Measurements from ENCODE around the gene SAMD8.
"Not testable (repeated sequence)": the region's sequence is repeated elsewhere in the genome, so short reads cannot be mapped to it uniquely, and the experiment has no call there.

Gene SAMD8

GRCh38 chr10:75105576-75106197, 5.8 kb upstream of the SAMD8 start:
- ATAC-seq (replicated peaks; ENCODE audit: extremely low read depth, poor library complexity, severe bottlenecking): no peak
- peaks cover 4% of the 10 kb centered on the region for H3K36me3 Mint-ChIP-seq (ENCODE audit: insufficient read depth)
- no peaks in the 10 kb centered on the region for H3K9me3 Mint-ChIP-seq
- H3K27ac Mint-ChIP-seq (ENCODE audit: low read depth): peak overlapping the region; percentile 24
- H3K4me1 Mint-ChIP-seq: peaks cover 16% of the 10 kb centered on the region
- no peak overlapping the region for H3K4me3 Mint-ChIP-seq
- no peak for DNase-seq (ENCODE audit: low spot score in 2 of 2)
- no peaks in the 10 kb centered on the region for H3K27me3 Mint-ChIP-seq

DNA sequence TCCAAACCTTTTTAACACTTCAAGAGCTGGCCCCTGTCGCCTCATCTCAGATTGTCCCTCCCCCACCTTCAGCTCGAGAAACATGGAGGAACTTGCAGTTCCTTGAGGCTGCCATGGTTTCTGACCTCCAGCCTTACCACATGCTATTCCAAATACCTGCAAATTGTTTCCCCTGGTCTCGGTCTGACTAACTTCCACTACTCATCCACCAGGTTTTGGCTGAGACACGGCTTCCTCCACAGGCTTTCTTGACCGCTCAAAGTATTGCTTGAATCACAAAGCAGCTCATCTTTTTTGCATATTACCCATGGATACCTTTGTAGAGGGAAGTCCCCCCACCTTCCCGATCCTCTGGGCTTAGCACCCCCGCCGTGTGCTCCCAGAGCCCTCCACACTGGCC, 5.2 kb upstream of the SAMD8 start:
- peaks cover 6% of the 10 kb centered on the region for H3K36me3 Mint-ChIP-seq (ENCODE audit: insufficient read depth)

DNA sequence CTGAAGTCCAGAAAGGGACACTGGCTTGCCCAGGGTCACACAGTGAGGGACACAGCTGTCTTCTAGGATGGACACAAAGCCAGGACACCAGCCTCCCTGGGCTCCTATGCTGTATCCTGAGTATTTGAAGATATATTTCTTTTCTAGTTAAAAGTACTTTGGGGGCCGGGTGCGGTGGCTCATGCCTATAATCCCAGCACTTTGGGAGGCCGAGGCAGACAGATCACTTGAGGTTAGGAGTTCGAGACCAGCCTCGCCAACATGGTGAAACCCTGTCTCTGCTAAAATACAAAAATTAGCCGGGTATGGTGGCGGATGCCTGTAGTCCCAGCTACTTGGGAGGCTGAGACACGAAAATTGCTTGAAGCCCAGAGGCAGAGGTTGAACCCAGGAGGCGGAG, 4.6 kb upstream of the SAMD8 start:
- not testable (repeated sequence) for H3K9me3 Mint-ChIP-seq; DNase-seq (ENCODE audit: low spot score in 2 of 2); H3K27me3 Mint-ChIP-seq; H3K27ac Mint-ChIP-seq (ENCODE audit: low read depth); H3K36me3 Mint-ChIP-seq (ENCODE audit: insufficient read depth); ATAC-seq (replicated peaks; ENCODE audit: extremely low read depth, poor library complexity, severe bottlenecking); H3K4me3 Mint-ChIP-seq
- H3K4me1 Mint-ChIP-seq: peaks cover 23% of the 10 kb centered on the region

More for the DNA sequence above, 5.2 kb upstream of the SAMD8 start:
- Mint-ChIP-seq H3K9me3 (no peaks in the 10 kb centered on the region), H3K27ac (ENCODE audit: low read depth) (peak overlapping the region; percentile 24), H3K4me1 (peaks cover 19% of the 10 kb centered on the region), H3K27me3 (no peaks in the 10 kb centered on the region), H3K4me3 (no peak overlapping the region)
- DNase-seq (ENCODE audit: low spot score in 2 of 2) (no peak), ATAC-seq (replicated peaks; ENCODE audit: extremely low read depth, poor library complexity, severe bottlenecking) (no peak)

DNA sequence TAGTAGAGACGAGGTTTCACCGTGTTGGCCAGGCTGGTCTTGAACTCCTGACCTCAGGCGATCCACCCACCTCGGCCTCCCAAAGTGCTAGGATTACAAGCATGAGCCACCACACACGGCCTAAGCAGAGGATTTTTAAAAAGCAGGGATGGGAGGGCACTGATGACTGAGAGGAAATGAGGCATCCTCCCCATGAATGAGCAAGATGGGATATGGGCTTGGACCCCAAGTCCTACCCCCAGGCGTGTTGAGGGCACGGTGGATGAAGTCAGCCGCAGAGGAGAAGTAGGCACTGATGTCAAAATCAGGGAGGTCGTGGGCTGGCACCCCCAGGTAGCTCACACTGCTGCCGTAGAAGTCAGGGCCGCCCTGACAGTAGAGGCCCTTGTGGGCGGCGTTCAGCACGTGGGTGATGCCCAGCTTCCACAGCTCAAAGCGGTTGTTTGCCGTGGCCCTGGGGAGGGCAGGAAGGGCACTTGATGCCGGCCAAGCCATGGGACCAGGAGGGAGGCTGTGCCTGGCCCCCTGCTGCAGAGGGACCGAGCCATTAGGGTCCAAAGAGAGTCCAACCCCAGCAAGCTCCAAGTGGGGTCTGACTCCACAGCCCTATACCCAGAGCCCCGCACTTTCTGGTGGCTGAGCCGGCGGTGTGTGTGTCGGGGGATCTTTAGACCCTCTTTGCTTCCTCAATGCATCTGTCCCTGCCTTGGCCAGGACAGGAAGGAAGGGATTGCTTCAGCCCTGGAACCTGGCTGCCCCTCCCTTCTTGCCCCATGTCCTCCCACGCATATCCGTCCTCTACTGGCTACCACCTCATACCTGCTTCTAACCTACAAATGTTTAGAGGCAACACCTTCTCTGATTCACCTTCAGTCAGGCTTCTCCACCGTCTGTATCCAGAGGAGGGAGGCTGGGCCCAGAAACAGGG, 3.4 kb upstream of the SAMD8 start:
- DNase-seq (ENCODE audit: low spot score in 2 of 2): no peak
- no peaks in the 10 kb centered on the region for H3K9me3 Mint-ChIP-seq
- no peaks in the 10 kb centered on the region for H3K27me3 Mint-ChIP-seq
- ATAC-seq (replicated peaks; ENCODE audit: extremely low read depth, poor library complexity, severe bottlenecking): no peak
- H3K4me1 Mint-ChIP-seq: peaks cover 34% of the 10 kb centered on the region
- peaks cover 11% of the 10 kb centered on the region for H3K36me3 Mint-ChIP-seq (ENCODE audit: insufficient read depth)
- H3K4me3 Mint-ChIP-seq: no peak overlapping the region
- H3K27ac Mint-ChIP-seq (ENCODE audit: low read depth): no peak overlapping the region

DNA sequence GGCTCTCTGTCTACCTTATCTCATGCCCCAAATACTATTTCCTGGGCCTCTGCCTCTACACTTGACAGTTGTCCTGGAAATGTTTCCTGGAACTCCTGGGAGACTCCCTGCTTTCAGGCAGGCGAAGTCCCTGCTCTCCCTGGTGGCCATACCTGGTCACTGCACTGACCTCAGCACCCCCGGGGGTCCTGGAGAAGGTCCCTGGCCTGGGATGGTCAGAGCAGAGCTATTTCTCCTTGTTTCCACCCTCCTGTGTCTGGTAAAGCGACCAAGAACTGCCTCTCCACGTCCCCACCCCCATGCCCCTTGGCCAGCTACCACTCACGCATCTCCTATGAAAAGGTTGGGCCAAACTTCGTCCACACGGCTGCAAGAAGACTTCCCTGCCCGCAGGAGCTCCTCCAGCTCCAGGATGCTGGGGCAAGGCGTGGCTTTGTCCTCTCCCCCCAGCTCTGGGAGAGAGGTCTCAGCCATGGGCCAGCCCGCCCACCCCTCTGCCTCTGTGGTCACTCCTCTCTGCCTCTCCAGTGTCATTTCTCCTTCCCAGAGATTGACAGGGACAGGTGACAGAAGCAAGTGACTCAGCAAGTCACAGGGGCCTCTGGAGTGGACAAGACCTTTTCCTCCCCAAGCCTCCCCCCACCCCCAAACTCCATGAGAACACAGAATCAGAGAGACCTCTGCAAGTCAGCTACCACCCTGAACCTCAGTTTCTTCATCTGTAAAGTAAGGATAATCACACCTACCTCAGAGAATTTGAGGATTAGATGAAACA, 2.6 kb upstream of the SAMD8 start:
- H3K27me3 Mint-ChIP-seq: no peaks in the 10 kb centered on the region
- peak overlapping the region; percentile 50 for H3K27ac Mint-ChIP-seq (ENCODE audit: low read depth)
- peaks cover 11% of the 10 kb centered on the region for H3K36me3 Mint-ChIP-seq (ENCODE audit: insufficient read depth)
- peak overlapping the region; percentile 32 for H3K4me3 Mint-ChIP-seq
- peaks cover 43% of the 10 kb centered on the region for H3K4me1 Mint-ChIP-seq
- H3K9me3 Mint-ChIP-seq: no peaks in the 10 kb centered on the region
- ATAC-seq (replicated peaks; ENCODE audit: extremely low read depth, poor library complexity, severe bottlenecking) (no peak), DNase-seq (ENCODE audit: low spot score in 2 of 2) (no peak)

- H3K27me3 Mint-ChIP-seq: no peaks in the 10 kb centered on the region
- peak overlapping the region; percentile 32 for H3K4me3 Mint-ChIP-seq
- ATAC-seq (replicated peaks; ENCODE audit: extremely low read depth, poor library complexity, severe bottlenecking) (no peak), DNase-seq (ENCODE audit: low spot score in 2 of 2) (no peak)
- no peaks in the 10 kb centered on the region for H3K9me3 Mint-ChIP-seq
- H3K27ac Mint-ChIP-seq (ENCODE audit: low read depth): peak overlapping the region; percentile 50
- H3K36me3 Mint-ChIP-seq (ENCODE audit: insufficient read depth): peaks cover 11% of the 10 kb centered on the region
- H3K4me1 Mint-ChIP-seq: peaks cover 44% of the 10 kb centered on the region
Observed at GRCh38 chr10:75109459-75109778, 2.0 kb upstream of the SAMD8 start.

GRCh38 chr10:75110006-75110632, 1.3 kb upstream of the SAMD8 start:
- Mint-ChIP-seq H3K4me3 (peak overlapping the region; percentile 94), H3K36me3 (ENCODE audit: insufficient read depth) (peaks cover 11% of the 10 kb centered on the region), H3K27me3 (no peaks in the 10 kb centered on the region), H3K4me1 (peaks cover 51% of the 10 kb centered on the region), H3K27ac (ENCODE audit: low read depth) (peak overlapping the region; percentile 88), H3K9me3 (no peaks in the 10 kb centered on the region)
- ATAC-seq (replicated peaks; ENCODE audit: extremely low read depth, poor library complexity, severe bottlenecking) (no peak), DNase-seq (ENCODE audit: low spot score in 2 of 2) (no peak)

GRCh38 chr10:75111907-75112679, 637 bp downstream of the SAMD8 start:
- DNase-seq (ENCODE audit: low spot score in 2 of 2) (no peak), ATAC-seq (replicated peaks; ENCODE audit: extremely low read depth, poor library complexity, severe bottlenecking) (peak; percentile 42)
- Mint-ChIP-seq H3K27me3 (no peaks in the 10 kb centered on the region), H3K27ac (ENCODE audit: low read depth) (peak overlapping the region; percentile 88), H3K9me3 (no peaks in the 10 kb centered on the region), H3K36me3 (ENCODE audit: insufficient read depth) (peaks cover 11% of the 10 kb centered on the region), H3K4me3 (peak overlapping the region; percentile 94), H3K4me1 (peaks cover 55% of the 10 kb centered on the region)

- no peaks in the 10 kb centered on the region for H3K27me3 Mint-ChIP-seq
- no peak overlapping the region for H3K27ac Mint-ChIP-seq (ENCODE audit: low read depth)
- peaks cover 50% of the 10 kb centered on the region for H3K4me1 Mint-ChIP-seq
- peaks cover 7% of the 10 kb centered on the region for H3K36me3 Mint-ChIP-seq (ENCODE audit: insufficient read depth)
- H3K4me3 Mint-ChIP-seq: no peak overlapping the region
- DNase-seq (ENCODE audit: low spot score in 2 of 2): no peak
- ATAC-seq (replicated peaks; ENCODE audit: extremely low read depth, poor library complexity, severe bottlenecking): no peak
- H3K9me3 Mint-ChIP-seq: no peaks in the 10 kb centered on the region
Observed at GRCh38 chr10:75115137-75115536, 3.7 kb downstream of the SAMD8 start.

- peaks cover 35% of the 10 kb centered on the region for H3K4me1 Mint-ChIP-seq
- not testable (repeated sequence) for H3K36me3 Mint-ChIP-seq (ENCODE audit: insufficient read depth); H3K27me3 Mint-ChIP-seq; H3K4me3 Mint-ChIP-seq; DNase-seq (ENCODE audit: low spot score in 2 of 2); H3K27ac Mint-ChIP-seq (ENCODE audit: low read depth); H3K9me3 Mint-ChIP-seq; ATAC-seq (replicated peaks; ENCODE audit: extremely low read depth, poor library complexity, severe bottlenecking)
Observed at GRCh38 chr10:75116941-75117775, 5.7 kb downstream of the SAMD8 start.

DNA sequence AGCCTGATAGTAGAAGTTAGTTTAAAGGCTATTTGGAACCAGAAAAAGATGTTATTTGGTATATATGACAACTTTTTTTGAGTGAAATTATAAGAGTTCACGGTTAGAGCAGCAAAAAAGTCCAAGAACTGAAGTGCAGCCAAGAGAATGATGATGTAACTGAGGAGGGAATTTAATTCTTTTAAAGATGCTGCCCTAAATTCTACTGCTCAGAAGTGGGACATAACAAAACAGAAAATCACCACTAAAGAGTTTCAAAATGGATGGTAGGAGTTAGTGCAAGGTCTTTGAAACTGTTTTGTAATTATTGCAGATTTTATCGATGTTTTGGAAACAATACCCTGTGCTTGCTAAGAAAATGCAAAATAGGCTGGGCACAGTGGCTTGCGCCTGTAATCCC, 6.5 kb downstream of the SAMD8 start:
- Mint-ChIP-seq H3K4me3 (no peak overlapping the region), H3K36me3 (ENCODE audit: insufficient read depth) (peaks cover 2% of the 10 kb centered on the region), H3K27ac (ENCODE audit: low read depth) (no peak overlapping the region), H3K27me3 (no peaks in the 10 kb centered on the region), H3K4me1 (peaks cover 27% of the 10 kb centered on the region), H3K9me3 (no peaks in the 10 kb centered on the region)
- DNase-seq (ENCODE audit: low spot score in 2 of 2) (no peak), ATAC-seq (replicated peaks; ENCODE audit: extremely low read depth, poor library complexity, severe bottlenecking) (no peak)

Data from central memory CD8-positive, alpha-beta T cell (primary cell).